Measurements from ENCODE around the gene TLCD4. TPM values are rescaled to one million over a fixed set of nuclear protein-coding genes. Genes with fewer than 3 reads are reported as not detected.

Gene TLCD4
- total RNA-seq (under 1 TPM; 0.08 to 0.11 TPM), polyA plus RNA-seq (not detected), total RNA-seq (0 to 0.69 (median 0.07) reads per million in 6 experiments)

DNA sequence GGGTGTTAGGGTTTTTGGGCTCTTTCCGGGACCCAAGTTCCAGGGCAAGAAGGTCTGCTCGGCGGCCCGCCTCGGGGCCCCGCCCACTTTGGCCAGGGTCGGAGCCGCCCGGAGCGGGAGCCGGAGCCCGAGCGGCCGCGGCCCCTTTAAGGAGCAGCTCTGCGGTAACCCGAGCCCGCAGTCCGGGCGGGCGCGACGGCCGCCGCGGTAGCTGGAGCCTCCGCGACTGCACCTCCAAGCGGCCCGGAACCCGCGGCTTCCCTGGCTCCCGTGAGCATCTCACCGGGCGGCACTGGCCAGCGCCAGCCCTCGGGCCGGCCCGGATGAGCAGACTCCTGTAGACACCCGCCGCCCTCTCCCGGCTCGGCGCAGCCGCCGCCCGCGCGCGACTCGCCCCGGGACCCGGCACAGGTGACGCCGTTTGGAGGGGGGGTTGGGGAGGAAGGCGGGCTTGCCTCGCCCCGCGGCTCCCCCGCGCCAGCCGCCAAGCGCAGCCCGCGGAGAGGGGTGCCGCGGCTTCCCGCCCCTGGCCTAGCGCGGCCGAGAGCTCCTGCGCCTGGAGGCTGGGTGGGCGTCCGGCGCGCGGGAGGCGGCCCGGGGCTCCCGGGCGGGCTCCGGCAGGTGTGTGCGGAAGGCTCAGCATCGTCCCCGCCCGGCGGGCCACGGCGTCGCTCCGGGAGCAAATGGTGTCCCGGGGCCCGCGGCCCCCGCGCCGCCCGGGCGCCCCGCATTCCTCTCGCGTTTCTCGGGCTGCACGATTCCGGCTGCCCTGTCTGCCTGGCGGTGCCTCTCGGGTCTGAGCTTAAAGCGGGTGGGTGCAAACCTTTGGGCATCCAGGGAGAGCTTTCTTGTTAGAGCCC lies at the start of gene TLCD4:
Gene TLCD4 (plus strand): TSS at position 149 of the 860 bp plus-strand sequence. CDS start 26,547 bp downstream, outside the sequence.
- Mint-ChIP-seq H3K9me3 (no peaks in the 10 kb centered on the region), H3K4me1 (peaks cover 0 to 12% (median 6%) of the 10 kb centered on the region in 4 donors), H3K27ac (peak within 1 kb of the TSS in 6 of 10 donors; percentile 71 to 89 (median 81)), H3K27me3 (peaks cover 22 to 53% (median 45%) of the 10 kb centered on the region in 5 donors), H3K4me3 (peak within 1 kb of the TSS; percentile 77 to 97 (median 94)), H3K36me3 (no peaks in the 10 kb centered on the region)
- DNase-seq = peak; percentile 4 to 64 (median 37)
- peak; percentile 71 to 72 for ATAC-seq
- POLR2A ChIA-PET = interaction anchor here (1.1 kb wide), 1 partner anchor 11 kb away, joined by 4 read pairs; no protein-coding TSS in a partner anchor

DNA sequence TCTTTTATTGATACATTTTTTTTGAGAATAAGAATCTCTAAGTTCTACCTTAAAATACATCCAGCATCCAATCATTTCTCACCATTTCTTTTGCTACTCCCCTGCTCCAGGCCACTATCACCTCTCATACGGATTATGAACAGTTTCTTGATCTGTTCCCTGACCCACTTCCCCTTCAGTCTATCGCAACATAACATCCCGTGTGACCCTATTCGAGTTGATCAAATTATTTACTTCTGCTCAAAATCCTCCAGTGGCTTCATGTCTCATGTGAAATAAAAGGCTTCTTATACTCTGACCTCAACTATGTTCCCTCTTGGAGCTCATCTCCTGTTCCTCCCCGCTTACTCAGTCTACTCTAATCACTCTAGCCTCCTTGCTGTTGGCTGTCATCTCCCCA lies 49.6 kb upstream of the TLCD4 start:
- peaks cover 11 to 14% (median 12%) of the 10 kb centered on the region in 4 donors for H3K4me1 Mint-ChIP-seq
- no peak overlapping the region for H3K4me3 Mint-ChIP-seq
- peaks cover 6 to 27% (median 24%) of the 10 kb centered on the region in 3 donors for H3K36me3 Mint-ChIP-seq
- ATAC-seq = no peak
- DNase-seq = no peak
- no peak overlapping the region for H3K27ac Mint-ChIP-seq
- no peaks in the 10 kb centered on the region for H3K9me3 Mint-ChIP-seq
- POLR2A ChIA-PET = interaction anchor here (1.2 kb wide), 1 partner anchor 650 kb away, joined by 3 read pairs; no protein-coding TSS in a partner anchor
- H3K27me3 Mint-ChIP-seq = peaks cover 0 to under 1% (median 0%) of the 10 kb centered on the region in 5 donors

DNA sequence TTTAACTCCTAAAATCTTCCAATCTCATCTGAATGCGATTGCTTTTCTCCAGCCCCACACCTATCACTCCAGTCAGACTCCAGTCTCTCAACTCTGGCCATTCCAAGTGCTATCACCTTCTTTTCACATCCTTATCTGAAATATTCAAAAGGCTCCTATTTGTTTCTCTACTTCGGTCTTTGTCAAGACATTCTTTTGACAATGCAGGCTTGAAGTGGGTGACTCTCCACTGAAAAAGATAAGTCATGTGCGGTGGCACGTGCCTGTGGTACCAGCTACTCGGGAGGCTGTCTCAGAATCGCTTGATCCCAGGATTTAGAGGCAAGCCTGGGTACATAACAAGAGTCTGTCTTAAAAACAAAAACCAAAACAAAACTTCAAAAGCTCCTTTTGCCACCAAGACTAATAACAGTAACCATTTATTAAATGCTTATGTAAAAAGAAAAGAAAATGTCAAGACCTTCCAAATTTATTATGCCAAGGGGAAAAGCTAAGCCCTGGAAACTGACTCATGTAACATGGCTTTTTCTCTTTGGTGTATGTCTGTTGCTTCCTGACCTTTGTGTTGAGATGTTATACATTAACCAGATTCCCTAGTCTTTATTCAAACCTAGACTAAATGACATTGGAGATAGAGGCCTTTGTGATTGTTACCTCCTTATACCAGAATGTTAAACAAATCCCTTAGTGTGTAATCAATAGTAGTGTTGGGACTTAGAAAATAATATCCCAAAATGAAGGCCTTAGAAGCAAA lies 48.0 kb upstream of the TLCD4 start:
- POLR2A ChIA-PET = no interaction called here
- Mint-ChIP-seq H3K36me3 (peaks cover 2 to 13% (median 9%) of the 10 kb centered on the region in 3 donors), H3K27me3 (peaks cover 0 to 2% (median 0%) of the 10 kb centered on the region in 5 donors), H3K27ac (no peak overlapping the region), H3K9me3 (no peaks in the 10 kb centered on the region), H3K4me1 (peaks cover 12 to 20% (median 15%) of the 10 kb centered on the region in 4 donors), H3K4me3 (no peak overlapping the region)
- DNase-seq (no peak), ATAC-seq (no peak)

DNA sequence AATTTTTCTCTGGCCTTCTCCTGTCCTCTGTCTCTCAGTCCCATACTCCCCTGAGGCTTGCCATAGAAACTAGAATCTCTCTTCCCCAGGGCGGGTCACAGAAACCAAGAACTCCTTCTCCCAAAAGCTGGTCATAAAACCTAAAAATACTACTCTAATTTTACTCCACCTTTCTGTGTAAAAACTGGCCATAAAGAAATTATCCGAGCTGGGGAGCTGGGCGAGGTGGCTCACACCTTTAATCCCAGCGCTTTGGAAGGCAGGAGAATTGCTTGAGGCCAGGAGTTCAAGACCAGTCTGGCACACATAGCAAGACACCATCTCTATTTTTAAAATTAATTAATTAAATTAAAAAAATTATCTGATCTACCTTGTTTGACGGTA lies 47.5 kb upstream of the TLCD4 start:
- Mint-ChIP-seq H3K9me3 (no peaks in the 10 kb centered on the region), H3K4me1 (peaks cover 12 to 20% (median 15%) of the 10 kb centered on the region in 4 donors), H3K27me3 (peaks cover 0 to 2% (median 0%) of the 10 kb centered on the region in 5 donors), H3K36me3 (peaks cover 0 to 9% (median 5%) of the 10 kb centered on the region in 3 donors), H3K4me3 (no peak overlapping the region), H3K27ac (no peak overlapping the region)
- DNase-seq = no peak
- no peak for ATAC-seq
- POLR2A ChIA-PET = no interaction called here

DNA sequence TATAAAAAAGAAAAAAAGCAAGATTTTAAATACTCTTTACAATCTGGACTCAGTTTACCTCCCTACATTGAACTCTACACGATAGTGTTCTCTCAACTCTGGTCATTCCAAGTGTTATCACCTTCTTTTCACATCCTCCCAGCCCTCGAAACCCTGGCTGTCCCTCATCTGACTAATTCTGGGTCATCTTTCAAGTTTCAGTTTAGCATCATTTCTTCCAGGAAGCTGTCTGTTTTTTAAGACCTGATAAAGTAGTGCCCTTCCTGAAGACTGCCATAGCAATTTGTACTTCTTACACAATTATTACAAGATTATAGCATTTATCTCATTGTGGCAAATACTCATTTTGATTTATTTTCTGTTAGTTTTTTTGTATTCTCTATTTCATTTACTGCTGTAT lies 45.6 kb upstream of the TLCD4 start:
- H3K4me1 Mint-ChIP-seq = peaks cover 12 to 20% (median 15%) of the 10 kb centered on the region in 4 donors
- DNase-seq (no peak), ATAC-seq (no peak)
- peak overlapping the region in 9 of 10 donors; percentile 39 to 99 (median 99) for H3K4me3 Mint-ChIP-seq
- no peaks in the 10 kb centered on the region for H3K9me3 Mint-ChIP-seq
- H3K27ac Mint-ChIP-seq = peak overlapping the region in 5 of 10 donors; percentile 33 to 99 (median 97)
- H3K36me3 Mint-ChIP-seq = peaks cover 0 to 5% (median 2%) of the 10 kb centered on the region in 3 donors
- POLR2A ChIA-PET = interaction anchor here (2.2 kb wide), 1 partner anchor 162 kb away, joined by 36 read pairs; the partner anchor contains the start of gene RWDD3
- H3K27me3 Mint-ChIP-seq = peaks cover 0 to 8% (median 0%) of the 10 kb centered on the region in 5 donors

- H3K9me3 Mint-ChIP-seq = no peaks in the 10 kb centered on the region
- H3K4me1 Mint-ChIP-seq = peaks cover 12 to 20% (median 15%) of the 10 kb centered on the region in 4 donors
- H3K36me3 Mint-ChIP-seq = peaks cover 0 to 5% (median 2%) of the 10 kb centered on the region in 3 donors
- peaks cover 0 to 11% (median 0%) of the 10 kb centered on the region in 5 donors for H3K27me3 Mint-ChIP-seq
- ATAC-seq (no peak), DNase-seq (no peak)
- peak overlapping the region; percentile 94 to 99 (median 99) for H3K4me3 Mint-ChIP-seq
- peak overlapping the region; percentile 96 to 99 (median 99) for H3K27ac Mint-ChIP-seq
- POLR2A ChIA-PET = interaction anchor here (1.1 to 2.2 kb wide), 2 partner anchors 19 to 162 kb away, joined by 3 to 36 read pairs; partner anchors contain the start of gene RWDD3
These were observed 45.0 kb upstream of the TLCD4 start for GRCh38 chr1:95072117-95072516.

DNA sequence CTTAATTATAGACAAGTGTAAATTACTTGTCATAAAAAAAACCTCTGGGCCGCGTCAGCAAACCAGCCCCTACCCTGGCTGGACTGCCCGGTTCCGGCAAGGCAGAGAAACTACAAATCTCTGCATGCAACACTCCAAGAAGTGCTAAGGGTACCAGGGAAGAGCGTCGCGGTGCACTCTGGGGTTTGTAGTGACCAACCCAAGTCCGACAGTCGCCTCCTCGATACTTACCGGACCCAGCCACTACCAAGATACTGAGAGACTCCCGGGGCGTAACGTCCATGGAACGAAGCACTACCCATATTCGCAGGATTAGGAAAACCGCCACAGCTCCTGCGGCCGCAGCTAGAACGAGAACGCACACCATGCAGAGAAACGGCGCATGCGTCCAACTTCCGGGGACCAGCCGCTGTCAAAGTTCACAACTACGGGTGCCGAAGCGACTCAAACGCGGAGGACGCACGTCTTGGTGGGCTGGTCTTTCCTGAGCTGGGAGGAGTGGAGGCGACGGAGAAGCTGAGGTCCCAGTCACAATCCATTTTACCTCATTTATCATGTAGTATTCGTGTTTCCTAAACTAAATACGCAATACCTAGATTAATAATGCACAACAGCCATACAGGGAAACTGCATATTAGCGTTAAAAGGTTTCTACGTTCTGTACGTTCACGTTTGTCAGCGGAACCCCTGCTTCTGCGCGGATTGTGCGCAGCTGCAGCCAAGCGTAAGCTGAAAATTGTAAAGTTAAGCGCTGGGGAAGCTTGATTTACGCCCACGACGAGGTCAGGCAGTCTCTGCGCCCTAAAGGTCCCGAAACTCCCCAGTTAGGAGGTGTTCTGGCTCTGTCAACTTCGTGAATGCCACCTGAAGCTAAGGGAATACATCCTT lies 44.4 kb upstream of the TLCD4 start, which contains the start of gene ALG14:
Gene ALG14 (minus strand): TSS at position 420 of the 888 bp plus-strand sequence. CDS start 53 bp downstream, at position 367.
- H3K27me3 Mint-ChIP-seq = peaks cover 0 to 11% (median 0%) of the 10 kb centered on the region in 5 donors
- peaks cover 0 to 5% (median 2%) of the 10 kb centered on the region in 3 donors for H3K36me3 Mint-ChIP-seq
- H3K4me3 Mint-ChIP-seq = peak within 1 kb of the TSS; percentile 94 to 99 (median 99)
- peak; percentile 86 to 98 (median 92) for DNase-seq
- H3K4me1 Mint-ChIP-seq = peaks cover 9 to 20% (median 15%) of the 10 kb centered on the region in 4 donors
- ATAC-seq = peak; percentile 93 to 95
- H3K27ac Mint-ChIP-seq = peak within 1 kb of the TSS; percentile 96 to 99 (median 99)
- POLR2A ChIA-PET = interaction anchor here (0.6 to 2.2 kb wide), 14 partner anchors 12 to 1994 kb away, joined by 3 to 36 read pairs (median 4); partner anchors contain the start of genes ABCD3, CNN3, DNTTIP2 and DR1
- H3K9me3 Mint-ChIP-seq = no peaks in the 10 kb centered on the region

DNA sequence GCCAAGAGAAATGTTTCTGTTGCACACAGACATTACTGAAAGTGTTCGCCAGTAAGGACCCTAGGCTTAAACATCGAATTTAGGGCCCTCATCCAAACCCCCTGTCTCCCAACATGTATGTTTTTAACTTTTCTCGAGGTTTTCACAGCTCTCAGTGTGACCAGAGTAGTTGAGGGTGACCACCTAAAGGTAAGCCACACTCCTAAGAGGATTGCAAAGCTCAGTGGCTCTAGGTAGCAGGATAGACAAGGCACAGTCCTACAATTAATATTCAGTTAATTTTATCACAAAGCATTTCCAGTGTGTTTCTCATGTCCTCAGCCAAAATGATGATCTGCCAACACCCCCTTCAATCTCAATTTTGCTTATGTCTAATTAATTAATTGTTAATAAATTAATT lies 43.7 kb upstream of the TLCD4 start:
- no peak for ATAC-seq
- Mint-ChIP-seq H3K4me3 (peak overlapping the region; percentile 94 to 99 (median 99)), H3K4me1 (peaks cover 9 to 20% (median 15%) of the 10 kb centered on the region in 4 donors), H3K36me3 (peaks cover 0 to 5% (median 2%) of the 10 kb centered on the region in 3 donors), H3K27ac (peak overlapping the region; percentile 96 to 99 (median 99)), H3K27me3 (peaks cover 0 to 11% (median 0%) of the 10 kb centered on the region in 5 donors), H3K9me3 (no peaks in the 10 kb centered on the region)
- DNase-seq = no peak
- POLR2A ChIA-PET = interaction anchor here (0.6 to 2.2 kb wide), 13 partner anchors 11 to 1994 kb away, joined by 3 to 36 read pairs (median 3); partner anchors contain the start of genes ABCD3, CNN3, DNTTIP2 and DR1

- no peak overlapping the region for H3K4me3 Mint-ChIP-seq
- peaks cover 0 to 3% (median 0%) of the 10 kb centered on the region in 3 donors for H3K36me3 Mint-ChIP-seq
- H3K4me1 Mint-ChIP-seq = peaks cover 7 to 20% (median 14%) of the 10 kb centered on the region in 4 donors
- DNase-seq (no peak), ATAC-seq (no peak)
- peaks cover 0 to 11% (median 0%) of the 10 kb centered on the region in 5 donors for H3K27me3 Mint-ChIP-seq
- H3K9me3 Mint-ChIP-seq = no peaks in the 10 kb centered on the region
- POLR2A ChIA-PET = interaction anchor here (1.5 kb wide), 1 partner anchor 158 kb away, joined by 3 read pairs; the partner anchor contains the start of gene RWDD3
- no peak overlapping the region for H3K27ac Mint-ChIP-seq
These were observed 41.1 kb upstream of the TLCD4 start for GRCh38 chr1:95076034-95076433.

DNA sequence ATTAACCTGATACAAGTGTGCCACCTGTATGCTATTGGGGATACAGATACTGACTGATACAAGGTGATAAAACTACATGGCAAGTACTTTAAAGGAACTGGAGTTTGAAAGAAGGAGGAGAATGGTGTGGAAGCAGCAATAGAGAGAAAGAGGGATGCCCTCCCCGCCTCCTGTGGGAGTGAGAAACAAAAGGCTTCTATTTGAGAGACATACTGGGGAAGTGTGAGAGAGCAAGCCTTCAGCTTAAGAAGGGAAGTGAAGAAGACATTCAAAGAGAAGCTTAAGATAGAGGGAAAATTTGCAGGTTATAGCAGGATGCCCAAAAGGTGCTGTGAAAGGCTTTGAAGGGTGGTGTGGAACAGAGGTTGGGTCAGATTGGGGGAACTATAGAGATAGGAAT lies 36.7 kb upstream of the TLCD4 start:
- no peak overlapping the region for H3K4me3 Mint-ChIP-seq
- H3K27ac Mint-ChIP-seq = no peak overlapping the region
- no peaks in the 10 kb centered on the region for H3K9me3 Mint-ChIP-seq
- peaks cover 0 to 6% (median 2%) of the 10 kb centered on the region in 4 donors for H3K4me1 Mint-ChIP-seq
- POLR2A ChIA-PET = no interaction called here
- H3K27me3 Mint-ChIP-seq = peaks cover 0 to 15% (median 5%) of the 10 kb centered on the region in 5 donors
- H3K36me3 Mint-ChIP-seq = no peaks in the 10 kb centered on the region
- DNase-seq (no peak), ATAC-seq (no peak)

DNA sequence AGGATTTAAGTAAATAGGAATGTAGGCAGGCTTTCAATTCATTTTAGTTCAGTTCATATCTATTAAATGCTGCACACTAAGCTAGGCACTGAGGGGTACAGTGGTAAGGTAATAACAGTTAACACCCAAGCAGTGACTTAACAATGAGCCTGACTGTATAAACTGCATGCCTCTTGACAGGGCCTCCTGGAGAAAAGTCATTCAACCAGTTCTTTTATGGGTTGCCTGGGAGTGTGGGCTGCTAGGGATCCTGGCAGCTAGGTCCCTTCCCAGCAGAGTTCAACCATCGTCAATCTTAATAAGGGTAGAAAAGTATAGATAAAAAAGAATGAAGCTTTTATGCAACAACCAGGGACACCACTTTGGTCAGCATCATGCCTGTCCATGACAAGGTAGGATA lies 36.3 kb upstream of the TLCD4 start:
- H3K27ac Mint-ChIP-seq = no peak overlapping the region
- POLR2A ChIA-PET = no interaction called here

More for the DNA sequence above, 36.3 kb upstream of the TLCD4 start:
- Mint-ChIP-seq H3K4me1 (peaks cover 0 to 6% (median 2%) of the 10 kb centered on the region in 4 donors), H3K36me3 (no peaks in the 10 kb centered on the region), H3K27me3 (peaks cover 0 to 14% (median 5%) of the 10 kb centered on the region in 5 donors), H3K4me3 (no peak overlapping the region), H3K9me3 (no peaks in the 10 kb centered on the region)
- ATAC-seq (no peak), DNase-seq (no peak)
